Measurements from ENCODE around the gene PRKN.

GRCh38 chr6:161740486-161740885, 987.1 kb downstream of the PRKN start:
- no peak for TF ChIP-seq CTCF (IDR thresholded peaks at IDR 0.05; ENCODE audit: low read length)
- no peak for TF ChIP-seq EZH2 (IDR thresholded peaks at IDR 0.05; ENCODE audit: borderline replicate concordance, low read length)

Data from OCI-LY1 (cell line).